Fibroblast of lung (primary cell): Measurements from ENCODE around the gene TMPRSS7. TPM values are rescaled to one million over a fixed set of nuclear protein-coding genes. Genes with fewer than 3 reads are reported as not detected.
"Not testable (repeated sequence)": the region's sequence is repeated elsewhere in the genome, so short reads cannot be mapped to it uniquely, and the experiment has no call there.

Experiments used
- DNase-seq, 2 donors: peaks; one replicate each; pipeline versions ENCODE4 v3.0.0 to v3.0.0-alpha.2; 2010; ENCODE audit warnings: low read depth in 2 of 2
- H2AFZ ChIP-seq: 2 replicates; pipeline ENCODE4 v1.5.1; 2012; ENCODE audit warnings: low read length, control low read depth, inconsistent platforms
- H3K27ac ChIP-seq: 2 replicates; pipeline ENCODE4 v1.5.1; 2011; ENCODE audit warnings: low read length, control low read depth; ENCODE audit not compliant: insufficient read depth
- H3K27me3 ChIP-seq: 2 replicates; pipeline ENCODE4 v1.5.1; 2011; ENCODE audit warnings: mild to moderate bottlenecking, low read length; ENCODE audit not compliant: control insufficient read depth, insufficient read depth
- H3K36me3 ChIP-seq: 2 replicates; pipeline ENCODE4 v1.5.1; 2011; ENCODE audit warnings: low read length; ENCODE audit not compliant: control insufficient read depth, insufficient read depth
- H3K4me1 ChIP-seq: 2 replicates; pipeline ENCODE4 v1.5.1; 2011; ENCODE audit warnings: low read length; ENCODE audit not compliant: control insufficient read depth, insufficient read depth; ENCODE audit errors: extremely low read depth
- H3K4me2 ChIP-seq: 2 replicates; pipeline ENCODE4 v1.5.1; 2011; ENCODE audit warnings: low read length, control low read depth; ENCODE audit not compliant: insufficient read depth; ENCODE audit errors: extremely low read depth
- H3K4me3 ChIP-seq, 4 experiments: fragments of 200-600 bp in 1 of 4; sonication (generic) in 1 of 4; replicated peaks in 1 of 4; 2 replicates each; pipeline ENCODE4 v1.5.1; 2011 to 2016; ENCODE audit warnings: low read length in 4 of 4, low read depth in 3 of 4, mild to moderate bottlenecking in 3 of 4, control low read depth in 2 of 4, inconsistent platforms in 1 of 4, mixed read lengths in 1 of 4; ENCODE audit not compliant: insufficient read depth in 1 of 4; ENCODE audit errors: control extremely low read depth in 1 of 4
- H3K79me2 ChIP-seq: 2 replicates; pipeline ENCODE4 v1.5.1; 2012; ENCODE audit warnings: mild to moderate bottlenecking, low read length, inconsistent platforms; ENCODE audit not compliant: control insufficient read depth, insufficient read depth
- H3K9ac ChIP-seq: 2 replicates; pipeline ENCODE4 v1.5.1; 2011; ENCODE audit warnings: mild to moderate bottlenecking, low read length, control low read depth; ENCODE audit not compliant: insufficient read depth
- H3K9me3 ChIP-seq: 2 replicates; pipeline ENCODE4 v1.5.1; 2012; ENCODE audit warnings: low read depth, low read length; ENCODE audit not compliant: control insufficient read depth, insufficient read depth
- H4K20me1 ChIP-seq: 2 replicates; pipeline ENCODE4 v1.5.1; 2011; ENCODE audit warnings: low read length; ENCODE audit not compliant: control insufficient read depth, insufficient read depth; ENCODE audit errors: extremely low read depth
- EZH2 ChIP-seq: IDR thresholded peaks from 2 replicates; pipeline ENCODE4 v1.5.1; 2012; ENCODE audit warnings: low read length, control low read depth, mild to moderate bottlenecking; ENCODE audit errors: missing control alignments
- polyA plus RNA-seq, 2 donors: library from polyadenylated mRNA; depleted of rRNA in 1 of 2; stranded (reverse) in 1 of 2; unstranded in 1 of 2; fragments of >200 nt; gene quantifications; 2 replicates each; pipeline ENCODE4 v1.2.1, GENCODE V29; 2011 to 2012; ENCODE audit warnings: missing spikeins in 1 of 2
- total RNA-seq: library from RNA; depleted of rRNA; stranded (reverse); fragments of >200 nt; gene quantifications from 2 replicates; pipeline ENCODE4 v1.2.1, GENCODE V29; 2014
- TF ChIP-seq, protein P1 (sequence below), 2 donors: IDR thresholded peaks in 1 of 2; conservative IDR thresholded peaks in 1 of 2; 1 replicate in 1 of 2; 2 replicates in 1 of 2; pipeline ENCODE4 v1.5.1; 2011 to 2012; ENCODE audit warnings: low read length in 2 of 2, control low read depth in 1 of 2, inconsistent platforms in 1 of 2, low read depth in 1 of 2, mild to moderate bottlenecking in 1 of 2

TMPRSS7 gene
- total and polyA plus RNA-seq, 2 donors (not counting 1 experiment from before 2014, with no cell fraction given) = not detected

DNA sequence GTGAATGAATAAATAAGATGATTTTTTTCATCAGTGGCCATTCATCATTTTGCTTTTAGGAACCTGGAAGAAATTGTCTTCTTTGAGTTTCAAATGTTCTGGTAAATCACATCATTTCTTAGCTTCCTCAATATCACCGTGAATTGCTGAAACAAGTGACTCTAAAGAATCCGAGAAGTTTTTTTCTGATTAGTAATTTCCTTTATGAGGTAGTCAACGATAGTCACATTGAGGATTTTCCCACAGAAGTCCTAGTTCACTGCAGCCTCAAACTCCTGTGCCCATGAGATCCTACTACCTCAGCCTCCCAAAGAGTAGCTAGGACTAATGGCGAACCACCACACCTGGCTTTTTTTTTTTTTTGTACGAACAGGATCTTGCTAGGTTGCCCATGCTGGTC is 3.6 kb upstream of the TMPRSS7 start:
- H3K27ac ChIP-seq = no peak overlapping the region

DNA sequence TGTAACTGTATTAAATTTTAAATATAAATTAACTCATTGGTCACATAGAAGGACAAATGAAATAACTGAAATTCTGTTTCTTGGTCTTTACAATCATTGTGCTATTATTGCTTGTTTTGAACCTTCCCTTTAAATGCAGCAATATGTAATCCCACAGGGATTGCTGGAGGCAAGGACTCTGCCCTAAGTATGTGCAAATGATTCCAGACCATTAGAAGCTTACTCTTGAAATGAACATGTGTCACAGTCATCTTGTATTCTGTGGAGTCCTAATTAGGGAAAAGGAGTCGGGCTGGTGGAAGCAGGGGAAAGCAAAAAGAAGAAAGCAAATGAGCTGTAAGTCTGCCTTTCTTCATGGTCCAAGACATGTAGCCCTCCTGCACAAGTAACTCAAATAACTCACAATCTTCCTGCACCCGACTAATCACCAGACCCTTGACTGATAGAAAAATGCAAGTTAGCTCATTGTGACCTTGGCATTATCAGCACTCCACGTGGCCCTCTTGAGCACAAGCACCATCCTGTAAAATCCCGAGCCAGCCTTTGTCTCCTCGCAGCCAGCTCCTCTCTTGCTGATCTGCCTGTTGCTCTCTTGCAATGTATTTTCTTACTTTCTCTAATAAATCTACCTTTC is 2.3 kb upstream of the TMPRSS7 start:
- H3K9ac ChIP-seq = no peak overlapping the region
- no peak for DNase-seq
- no peaks in the 10 kb centered on the region for H4K20me1 ChIP-seq
- H3K36me3 ChIP-seq = no peaks in the 10 kb centered on the region
- H3K4me3 ChIP-seq = no peak overlapping the region
- H2AFZ ChIP-seq = no peak overlapping the region
- no peak overlapping the region for H3K4me2 ChIP-seq
- TF ChIP-seq, protein P1, sequence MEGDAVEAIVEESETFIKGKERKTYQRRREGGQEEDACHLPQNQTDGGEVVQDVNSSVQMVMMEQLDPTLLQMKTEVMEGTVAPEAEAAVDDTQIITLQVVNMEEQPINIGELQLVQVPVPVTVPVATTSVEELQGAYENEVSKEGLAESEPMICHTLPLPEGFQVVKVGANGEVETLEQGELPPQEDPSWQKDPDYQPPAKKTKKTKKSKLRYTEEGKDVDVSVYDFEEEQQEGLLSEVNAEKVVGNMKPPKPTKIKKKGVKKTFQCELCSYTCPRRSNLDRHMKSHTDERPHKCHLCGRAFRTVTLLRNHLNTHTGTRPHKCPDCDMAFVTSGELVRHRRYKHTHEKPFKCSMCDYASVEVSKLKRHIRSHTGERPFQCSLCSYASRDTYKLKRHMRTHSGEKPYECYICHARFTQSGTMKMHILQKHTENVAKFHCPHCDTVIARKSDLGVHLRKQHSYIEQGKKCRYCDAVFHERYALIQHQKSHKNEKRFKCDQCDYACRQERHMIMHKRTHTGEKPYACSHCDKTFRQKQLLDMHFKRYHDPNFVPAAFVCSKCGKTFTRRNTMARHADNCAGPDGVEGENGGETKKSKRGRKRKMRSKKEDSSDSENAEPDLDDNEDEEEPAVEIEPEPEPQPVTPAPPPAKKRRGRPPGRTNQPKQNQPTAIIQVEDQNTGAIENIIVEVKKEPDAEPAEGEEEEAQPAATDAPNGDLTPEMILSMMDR (conservative IDR thresholded peaks at IDR 0.05 in 1 of 2, IDR thresholded peaks at IDR 0.05 in 1 of 2; ENCODE audit: low read depth in 1 of 2, low read length in 2 of 2) = no peak
- TF ChIP-seq EZH2 = no peak
- H3K27ac ChIP-seq = no peak overlapping the region
- H3K27me3 ChIP-seq = no peaks in the 10 kb centered on the region
- H3K79me2 ChIP-seq = no peaks in the 10 kb centered on the region
- no peaks in the 10 kb centered on the region for H3K9me3 ChIP-seq
- H3K4me1 ChIP-seq = no peaks in the 10 kb centered on the region

More for the DNA sequence above, 3.6 kb upstream of the TMPRSS7 start:
- no peaks in the 10 kb centered on the region for H3K27me3 ChIP-seq
- DNase-seq = no peak
- no peak overlapping the region for H2AFZ ChIP-seq
- no peak overlapping the region for H3K4me3 ChIP-seq
- H4K20me1 ChIP-seq = no peaks in the 10 kb centered on the region
- no peaks in the 10 kb centered on the region for H3K9me3 ChIP-seq
- no peak overlapping the region for H3K4me2 ChIP-seq
- H3K36me3 ChIP-seq = no peaks in the 10 kb centered on the region
- no peaks in the 10 kb centered on the region for H3K4me1 ChIP-seq
- no peak for TF ChIP-seq EZH2
- TF ChIP-seq, protein P1 (conservative IDR thresholded peaks at IDR 0.05 in 1 of 2, IDR thresholded peaks at IDR 0.05 in 1 of 2; ENCODE audit: low read depth in 1 of 2, low read length in 2 of 2) = no peak
- no peaks in the 10 kb centered on the region for H3K79me2 ChIP-seq
- no peak overlapping the region for H3K9ac ChIP-seq

DNA sequence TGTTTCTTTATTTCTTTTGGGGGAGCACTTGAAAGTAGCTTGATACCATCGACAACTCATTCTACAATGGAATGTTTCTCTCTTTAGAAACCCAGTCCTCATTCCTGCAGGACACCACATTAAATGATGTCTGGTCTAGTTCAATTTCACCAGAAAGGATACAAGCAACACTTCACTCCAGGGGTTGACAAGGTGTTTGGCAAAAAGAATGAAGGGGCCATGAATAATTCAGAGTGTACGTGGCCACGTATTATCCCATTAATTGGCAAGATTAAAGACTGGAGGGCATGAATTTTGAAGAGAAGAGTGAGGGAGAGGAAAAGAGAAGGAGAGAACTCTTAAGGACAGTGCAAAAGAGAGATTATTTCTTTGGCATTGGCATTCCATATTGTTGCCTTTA is 705 bp downstream of the TMPRSS7 start:
- no peak overlapping the region for H3K4me3 ChIP-seq
- TF ChIP-seq, protein P1 (conservative IDR thresholded peaks at IDR 0.05 in 1 of 2, IDR thresholded peaks at IDR 0.05 in 1 of 2; ENCODE audit: low read depth in 1 of 2, low read length in 2 of 2) = no peak
- no peak for TF ChIP-seq EZH2
- H3K27me3 ChIP-seq = no peaks in the 10 kb centered on the region
- no peak overlapping the region for H3K27ac ChIP-seq
- H3K4me1 ChIP-seq = no peaks in the 10 kb centered on the region
- no peaks in the 10 kb centered on the region for H3K36me3 ChIP-seq
- peak in 1 of 2 donors; percentile 50 for DNase-seq
- H3K79me2 ChIP-seq = no peaks in the 10 kb centered on the region
- H2AFZ ChIP-seq = no peak overlapping the region
- no peak overlapping the region for H3K9ac ChIP-seq
- no peak overlapping the region for H3K4me2 ChIP-seq
- H4K20me1 ChIP-seq = no peaks in the 10 kb centered on the region
- no peaks in the 10 kb centered on the region for H3K9me3 ChIP-seq

DNA sequence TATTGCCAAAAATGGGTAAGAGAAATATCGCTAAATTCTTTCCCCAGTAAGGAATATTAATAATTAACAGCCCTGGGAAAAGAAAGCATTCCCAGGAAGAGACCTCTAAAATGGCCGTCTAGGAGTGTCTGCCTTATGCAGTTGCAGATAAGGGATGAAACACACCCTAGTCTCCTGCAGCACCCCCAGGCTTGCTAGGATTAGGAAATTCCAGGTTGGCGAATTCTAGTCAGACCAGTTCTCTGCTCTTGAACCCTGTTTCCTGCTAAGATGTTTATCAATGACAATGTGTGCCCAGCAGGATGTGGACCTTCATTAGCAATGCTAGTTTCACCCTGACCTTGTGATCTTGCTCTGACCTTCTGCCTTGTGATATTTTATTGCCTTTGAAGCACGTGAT is 2.7 kb downstream of the TMPRSS7 start:
- H3K9ac ChIP-seq, H3K9me3 ChIP-seq, H2AFZ ChIP-seq, H3K4me2 ChIP-seq, H3K36me3 ChIP-seq, H3K4me1 ChIP-seq, H3K27ac ChIP-seq, H3K4me3 ChIP-seq, H3K27me3 ChIP-seq, H4K20me1 ChIP-seq, DNase-seq, H3K79me2 ChIP-seq: not testable (repeated sequence)
